ENCODE measurements around the gene LY6G6C.

LY6G6C gene

GRCh38 chr6:31720196-31720770 lies 1.3 kb downstream of the LY6G6C start:
- H3K9me3 ChIP-seq (ENCODE audit: low read length): no peaks in the 10 kb centered on the region
- no peaks in the 10 kb centered on the region for H3K27me3 ChIP-seq (ENCODE audit: control insufficient read depth in 1 of 2, insufficient read depth in 2 of 2, low read length in 2 of 2)
- H3K36me3 ChIP-seq (ENCODE audit: insufficient read depth, low read length): no peaks in the 10 kb centered on the region
- no peak overlapping the region for H3K4me3 ChIP-seq (ENCODE audit: low read depth in 1 of 2, low read length in 2 of 2)
- peaks cover 4% of the 10 kb centered on the region for H3K4me1 ChIP-seq (ENCODE audit: insufficient read depth, low read length)
- no peak overlapping the region for H3K9ac ChIP-seq (ENCODE audit: low read length)
- H3K27ac ChIP-seq (ENCODE audit: low read depth, low read length): no peak overlapping the region

GRCh38 chr6:31719001-31719400 lies 2.5 kb downstream of the LY6G6C start:
- H3K27me3 ChIP-seq (ENCODE audit: control insufficient read depth in 1 of 2, insufficient read depth in 2 of 2, low read length in 2 of 2): no peaks in the 10 kb centered on the region
- peaks cover 9% of the 10 kb centered on the region for H3K4me1 ChIP-seq (ENCODE audit: insufficient read depth, low read length)
- H3K9me3 ChIP-seq (ENCODE audit: low read length): no peaks in the 10 kb centered on the region
- H3K9ac ChIP-seq (ENCODE audit: low read length): no peak overlapping the region
- no peak overlapping the region for H3K4me3 ChIP-seq (ENCODE audit: low read depth in 1 of 2, low read length in 2 of 2)
- H3K27ac ChIP-seq (ENCODE audit: low read depth, low read length): no peak overlapping the region
- H3K36me3 ChIP-seq (ENCODE audit: insufficient read depth, low read length): no peaks in the 10 kb centered on the region

GRCh38 chr6:31718265-31718664 lies 3.3 kb downstream of the LY6G6C start:
- H3K4me1 ChIP-seq (ENCODE audit: insufficient read depth, low read length): peaks cover 9% of the 10 kb centered on the region
- H3K9ac ChIP-seq (ENCODE audit: low read length): no peak overlapping the region
- H3K36me3 ChIP-seq (ENCODE audit: insufficient read depth, low read length): no peaks in the 10 kb centered on the region
- H3K27ac ChIP-seq (ENCODE audit: low read depth, low read length): no peak overlapping the region
- no peak overlapping the region for H3K4me3 ChIP-seq (ENCODE audit: low read depth in 1 of 2, low read length in 2 of 2)
- no peaks in the 10 kb centered on the region for H3K9me3 ChIP-seq (ENCODE audit: low read length)
- H3K27me3 ChIP-seq (ENCODE audit: control insufficient read depth in 1 of 2, insufficient read depth in 2 of 2, low read length in 2 of 2): no peaks in the 10 kb centered on the region

- H3K27ac ChIP-seq (ENCODE audit: low read depth, low read length): no peak overlapping the region
- no peaks in the 10 kb centered on the region for H3K27me3 ChIP-seq (ENCODE audit: control insufficient read depth in 1 of 2, insufficient read depth in 2 of 2, low read length in 2 of 2)
- H3K4me1 ChIP-seq (ENCODE audit: insufficient read depth, low read length): peaks cover 9% of the 10 kb centered on the region
- no peaks in the 10 kb centered on the region for H3K36me3 ChIP-seq (ENCODE audit: insufficient read depth, low read length)
- H3K9ac ChIP-seq (ENCODE audit: low read length): no peak overlapping the region
- H3K4me3 ChIP-seq (ENCODE audit: low read depth in 1 of 2, low read length in 2 of 2): no peak overlapping the region
- H3K9me3 ChIP-seq (ENCODE audit: low read length): no peaks in the 10 kb centered on the region
Measured at GRCh38 chr6:31717499-31718222, 3.9 kb downstream of the LY6G6C start.

GRCh38 chr6:31715022-31715958 lies 6.3 kb downstream of the LY6G6C start, which contains the start of gene LY6G6D:
LY6G6D (plus strand) TSS chr6:31715348; CDS start chr6:31715356, 8 bp downstream.
- Histone ChIP-seq H3K9ac (ENCODE audit: low read length) (no peak within 1 kb of the TSS), H3K27ac (ENCODE audit: low read depth, low read length) (peak within 1 kb of the TSS; percentile 27)

GRCh38 chr6:31713991-31714684 lies 7.4 kb downstream of the LY6G6C start:
- H3K36me3 ChIP-seq (ENCODE audit: insufficient read depth, low read length): no peaks in the 10 kb centered on the region
- H3K4me1 ChIP-seq (ENCODE audit: insufficient read depth, low read length): peaks cover 9% of the 10 kb centered on the region
- no peak overlapping the region for H3K27ac ChIP-seq (ENCODE audit: low read depth, low read length)
- no peaks in the 10 kb centered on the region for H3K9me3 ChIP-seq (ENCODE audit: low read length)
- no peak overlapping the region for H3K9ac ChIP-seq (ENCODE audit: low read length)
- H3K4me3 ChIP-seq (ENCODE audit: low read depth in 1 of 2, low read length in 2 of 2): no peak overlapping the region
- H3K27me3 ChIP-seq (ENCODE audit: control insufficient read depth in 1 of 2, insufficient read depth in 2 of 2, low read length in 2 of 2): no peaks in the 10 kb centered on the region

More at GRCh38 chr6:31715022-31715958, 6.3 kb downstream of the LY6G6C start, which contains the start of gene LY6G6D:
- no peak within 1 kb of the TSS for H3K4me3 ChIP-seq (ENCODE audit: low read depth in 1 of 2, low read length in 2 of 2)
- H3K36me3 ChIP-seq (ENCODE audit: insufficient read depth, low read length): no peaks in the 10 kb centered on the region
- H3K9me3 ChIP-seq (ENCODE audit: low read length): no peaks in the 10 kb centered on the region
- H3K4me1 ChIP-seq (ENCODE audit: insufficient read depth, low read length): peaks cover 9% of the 10 kb centered on the region
- H3K27me3 ChIP-seq (ENCODE audit: control insufficient read depth in 1 of 2, insufficient read depth in 2 of 2, low read length in 2 of 2): no peaks in the 10 kb centered on the region

GRCh38 chr6:31713465-31713864 lies 8.1 kb downstream of the LY6G6C start:
- H3K4me1 ChIP-seq (ENCODE audit: insufficient read depth, low read length): peaks cover 9% of the 10 kb centered on the region
- H3K9ac ChIP-seq (ENCODE audit: low read length): no peak overlapping the region
- H3K36me3 ChIP-seq (ENCODE audit: insufficient read depth, low read length): no peaks in the 10 kb centered on the region
- no peaks in the 10 kb centered on the region for H3K9me3 ChIP-seq (ENCODE audit: low read length)
- H3K4me3 ChIP-seq (ENCODE audit: low read depth in 1 of 2, low read length in 2 of 2): no peak overlapping the region
- no peak overlapping the region for H3K27ac ChIP-seq (ENCODE audit: low read depth, low read length)
- no peaks in the 10 kb centered on the region for H3K27me3 ChIP-seq (ENCODE audit: control insufficient read depth in 1 of 2, insufficient read depth in 2 of 2, low read length in 2 of 2)

- no peaks in the 10 kb centered on the region for H3K9me3 ChIP-seq (ENCODE audit: low read length)
- peaks cover 9% of the 10 kb centered on the region for H3K4me1 ChIP-seq (ENCODE audit: insufficient read depth, low read length)
- no peak overlapping the region for H3K27ac ChIP-seq (ENCODE audit: low read depth, low read length)
- H3K27me3 ChIP-seq (ENCODE audit: control insufficient read depth in 1 of 2, insufficient read depth in 2 of 2, low read length in 2 of 2): no peaks in the 10 kb centered on the region
- H3K9ac ChIP-seq (ENCODE audit: low read length): no peak overlapping the region
- H3K4me3 ChIP-seq (ENCODE audit: low read depth in 1 of 2, low read length in 2 of 2): no peak overlapping the region
- no peaks in the 10 kb centered on the region for H3K36me3 ChIP-seq (ENCODE audit: insufficient read depth, low read length)
Measured at GRCh38 chr6:31712296-31712695, 9.2 kb downstream of the LY6G6C start.

GRCh38 chr6:31711233-31711632 lies 10.3 kb downstream of the LY6G6C start:
- H3K36me3 ChIP-seq (ENCODE audit: insufficient read depth, low read length): no peaks in the 10 kb centered on the region
- no peaks in the 10 kb centered on the region for H3K9me3 ChIP-seq (ENCODE audit: low read length)
- no peak overlapping the region for H3K9ac ChIP-seq (ENCODE audit: low read length)
- peaks cover 9% of the 10 kb centered on the region for H3K4me1 ChIP-seq (ENCODE audit: insufficient read depth, low read length)
- no peak overlapping the region for H3K4me3 ChIP-seq (ENCODE audit: low read depth in 1 of 2, low read length in 2 of 2)
- no peaks in the 10 kb centered on the region for H3K27me3 ChIP-seq (ENCODE audit: control insufficient read depth in 1 of 2, insufficient read depth in 2 of 2, low read length in 2 of 2)
- H3K27ac ChIP-seq (ENCODE audit: low read depth, low read length): no peak overlapping the region

- peaks cover 8% of the 10 kb centered on the region for H3K4me1 ChIP-seq (ENCODE audit: insufficient read depth, low read length)
- no peak overlapping the region for H3K27ac ChIP-seq (ENCODE audit: low read depth, low read length)
- no peaks in the 10 kb centered on the region for H3K9me3 ChIP-seq (ENCODE audit: low read length)
- no peaks in the 10 kb centered on the region for H3K36me3 ChIP-seq (ENCODE audit: insufficient read depth, low read length)
- H3K9ac ChIP-seq (ENCODE audit: low read length): no peak overlapping the region
- no peak overlapping the region for H3K4me3 ChIP-seq (ENCODE audit: low read depth in 1 of 2, low read length in 2 of 2)
- no peaks in the 10 kb centered on the region for H3K27me3 ChIP-seq (ENCODE audit: control insufficient read depth in 1 of 2, insufficient read depth in 2 of 2, low read length in 2 of 2)
Measured at GRCh38 chr6:31710523-31711219, 10.9 kb downstream of the LY6G6C start.
